Stimulated activated CD8-positive, alpha-beta memory T cell treated with anti-CD3 and anti-CD28 coated beads, Interleukin-7, amount 100 ng/mL, for 1 hour (primary cell): ENCODE measurements around the gene TXLNB.
"Not testable (repeated sequence)": the region's sequence is repeated elsewhere in the genome, so short reads cannot be mapped to it uniquely, and the experiment has no call there.

Source experiments
- DNase-seq, 2 donors: peaks; one replicate each; pipeline ENCODE4 v3.0.0-alpha.2; 2020; ENCODE audit warnings: low read depth in 2 of 2

Gene TXLNB

DNA sequence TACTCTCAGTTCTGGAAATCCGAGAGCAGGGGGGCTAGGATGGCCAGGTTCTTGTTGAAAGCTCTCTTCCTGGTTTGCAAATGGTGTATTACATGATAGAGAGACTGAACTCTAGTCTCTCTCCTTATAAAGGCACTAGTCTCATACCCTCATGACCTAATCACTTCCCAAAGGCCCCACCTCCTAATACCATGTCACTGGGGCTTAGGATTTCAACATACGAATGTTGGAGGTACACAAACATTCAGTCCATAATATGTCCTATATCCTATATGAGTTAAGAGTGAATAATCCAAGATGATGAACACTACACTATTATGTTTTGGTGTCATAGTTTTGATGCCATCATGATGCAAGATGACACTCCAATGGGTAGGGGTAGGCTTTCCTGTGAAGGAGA, 20.0 kb upstream of the TXLNB start:
- no peak for DNase-seq

DNA sequence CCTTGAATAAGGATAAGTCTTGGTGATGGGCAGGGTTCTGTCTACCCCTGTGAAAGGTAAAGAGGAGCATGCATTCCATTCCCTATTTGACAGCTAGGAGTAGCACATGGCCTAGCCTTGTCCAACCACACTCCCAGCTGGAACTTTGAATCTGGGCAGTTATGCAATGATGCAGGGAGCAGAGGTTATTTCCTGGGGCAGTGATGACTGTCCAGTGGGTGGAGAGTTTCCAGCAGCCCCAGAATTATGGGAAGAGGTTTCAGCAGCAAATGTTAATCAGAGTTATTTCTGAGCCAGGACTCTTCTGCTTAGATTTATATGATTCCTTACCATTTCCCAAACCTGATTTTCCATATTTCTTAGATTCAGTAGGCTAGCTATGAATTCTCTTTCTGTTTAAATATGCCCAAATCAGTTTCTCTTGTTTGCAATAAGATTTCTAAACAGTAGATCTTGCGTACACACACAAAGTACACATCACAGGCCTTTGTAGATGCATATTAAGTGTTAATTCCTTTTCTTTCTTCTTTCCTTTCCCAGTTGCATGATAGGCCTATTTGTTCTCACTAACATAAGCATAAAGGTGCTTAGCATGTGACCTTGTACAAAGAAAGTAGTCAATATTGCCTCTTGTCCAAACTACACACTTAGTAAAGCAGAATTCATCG, 17.3 kb upstream of the TXLNB start:
- DNase-seq: no peak

DNA sequence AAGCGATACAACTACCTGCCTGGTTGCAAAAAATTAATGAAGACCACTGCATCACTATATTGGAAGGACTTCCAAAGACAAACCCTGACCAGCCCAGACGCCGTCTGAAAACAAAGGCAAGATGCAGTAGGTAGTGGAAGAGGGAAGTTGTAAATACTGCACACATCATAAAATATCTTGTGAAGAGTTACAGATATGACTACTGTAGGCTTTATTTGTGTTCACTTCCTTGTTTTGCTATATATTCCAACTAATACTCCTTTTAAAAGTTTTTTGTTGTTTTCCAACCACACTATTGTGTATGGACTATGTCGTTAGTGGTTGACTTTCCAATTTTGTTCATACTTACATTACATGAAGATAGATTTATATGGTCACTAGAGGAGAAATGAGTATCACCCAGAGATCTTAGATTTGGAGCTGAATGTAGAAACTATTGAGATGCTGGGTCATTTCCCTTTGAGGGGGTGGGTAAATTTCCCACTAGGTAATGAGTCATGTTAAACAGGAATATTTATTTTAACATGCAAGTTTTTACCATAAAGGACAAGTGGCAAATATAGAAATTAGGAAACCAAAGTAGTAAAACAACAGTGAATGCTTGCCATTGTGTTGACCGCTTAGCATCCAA, 16.6 kb upstream of the TXLNB start:
- no peak for DNase-seq

DNA sequence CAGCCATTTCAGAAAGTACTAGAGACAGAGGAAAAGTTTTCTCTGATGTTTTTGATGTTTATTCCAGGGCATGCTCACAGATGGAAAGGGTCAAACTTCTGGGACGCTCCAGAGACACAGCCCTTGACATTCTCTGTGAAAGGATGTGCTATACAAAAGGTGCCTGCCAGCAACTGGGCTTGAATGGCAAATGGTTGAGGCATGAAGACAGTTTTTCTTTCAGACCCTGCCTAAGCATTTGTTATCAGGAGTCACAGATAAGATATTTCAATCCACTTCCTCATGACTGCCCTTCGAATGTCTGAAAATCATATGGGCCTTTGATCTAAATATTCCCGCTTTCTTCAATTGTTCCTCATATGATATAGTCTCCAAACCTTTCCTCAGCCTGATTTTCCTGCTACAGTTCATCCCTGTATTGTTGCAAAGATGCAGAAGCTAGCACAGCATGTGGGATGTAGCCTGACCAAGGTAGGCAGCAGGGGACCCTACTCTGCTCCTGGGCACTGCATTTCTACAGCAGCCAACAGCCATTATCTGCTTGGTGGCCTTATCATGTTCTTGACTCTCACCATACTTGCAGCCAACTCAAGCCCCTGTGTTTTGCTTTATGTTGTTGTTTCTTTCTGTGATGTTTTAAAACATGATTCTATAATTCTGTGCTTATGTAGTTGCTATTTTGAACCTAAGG, 14.6 kb upstream of the TXLNB start:
- DNase-seq: no peak

DNA sequence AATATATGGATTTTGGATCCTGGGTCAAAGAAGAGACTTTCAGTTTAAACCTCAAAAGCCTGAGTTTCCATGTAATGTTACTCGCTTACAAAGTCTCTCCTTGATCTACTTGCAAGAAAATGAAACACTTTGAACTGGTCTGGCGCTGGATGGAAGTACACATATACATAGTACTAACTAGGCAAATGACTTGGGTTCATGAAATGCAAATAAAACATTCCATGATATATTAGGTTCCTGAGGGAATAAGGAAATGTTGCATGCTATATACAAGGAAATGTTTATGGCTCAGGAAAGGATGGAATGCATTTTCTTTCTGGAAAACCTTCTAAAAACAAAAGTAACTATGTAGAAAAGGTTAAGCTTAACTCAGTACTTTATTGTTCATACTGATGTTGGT, 11.4 kb upstream of the TXLNB start:
- DNase-seq: no peak

DNA sequence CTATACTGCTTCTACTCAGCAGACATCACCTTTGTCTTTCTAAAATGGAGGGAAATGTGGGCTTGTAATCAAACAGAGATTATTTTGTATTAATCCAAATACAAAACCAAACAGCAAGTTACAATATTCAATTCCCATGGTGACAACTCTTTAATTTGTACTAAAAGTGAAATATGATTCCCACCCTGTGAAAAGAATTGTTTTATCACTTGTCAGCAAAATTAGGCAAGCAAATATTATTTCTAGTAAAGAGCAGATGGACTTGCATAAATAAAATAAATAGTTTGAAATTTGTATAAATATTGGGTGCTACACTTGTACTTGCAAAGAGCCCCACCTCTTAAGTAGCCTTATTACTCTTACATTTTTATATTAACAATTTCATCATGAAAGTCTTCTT, 6.1 kb upstream of the TXLNB start:
- no peak for DNase-seq

DNA sequence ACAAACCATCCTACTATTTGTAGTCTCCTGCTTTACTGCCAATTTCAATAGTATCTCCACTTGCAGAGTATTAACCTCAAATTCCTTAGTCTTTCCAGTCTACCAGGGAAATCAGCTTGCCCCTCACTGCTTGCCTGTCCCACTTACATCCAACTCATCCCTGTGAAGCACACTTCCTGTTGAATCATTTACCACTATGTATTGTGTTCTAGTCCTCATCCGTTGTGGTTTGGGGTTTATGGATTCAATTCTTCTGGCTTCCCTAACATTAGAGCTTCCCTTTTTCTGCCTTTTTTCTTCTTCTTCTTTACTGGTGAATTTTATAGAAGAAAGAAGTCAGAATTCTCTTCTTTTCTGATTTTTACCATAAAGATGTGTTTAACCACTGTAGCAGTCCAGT, 5.1 kb upstream of the TXLNB start:
- no peak for DNase-seq

DNA sequence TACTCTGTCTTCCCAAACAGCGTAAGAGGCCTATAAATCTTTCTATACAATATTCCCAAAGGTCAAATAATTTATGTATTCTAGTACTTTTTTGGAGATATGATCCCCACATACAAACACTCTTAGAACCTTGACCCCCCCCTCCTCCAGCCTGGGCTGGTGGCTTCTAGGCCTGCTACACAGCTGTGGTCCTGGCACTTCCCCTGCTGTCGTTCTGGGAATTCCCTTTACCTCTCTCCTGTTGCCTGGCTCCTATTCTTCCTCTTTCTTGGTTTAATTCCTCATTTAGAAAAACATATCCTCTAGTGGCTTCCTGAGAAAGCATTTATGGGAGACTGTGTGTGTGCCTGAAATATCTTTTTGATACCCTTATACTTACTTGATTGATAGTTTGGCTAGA, 4.1 kb upstream of the TXLNB start:
- no peak for DNase-seq

DNA sequence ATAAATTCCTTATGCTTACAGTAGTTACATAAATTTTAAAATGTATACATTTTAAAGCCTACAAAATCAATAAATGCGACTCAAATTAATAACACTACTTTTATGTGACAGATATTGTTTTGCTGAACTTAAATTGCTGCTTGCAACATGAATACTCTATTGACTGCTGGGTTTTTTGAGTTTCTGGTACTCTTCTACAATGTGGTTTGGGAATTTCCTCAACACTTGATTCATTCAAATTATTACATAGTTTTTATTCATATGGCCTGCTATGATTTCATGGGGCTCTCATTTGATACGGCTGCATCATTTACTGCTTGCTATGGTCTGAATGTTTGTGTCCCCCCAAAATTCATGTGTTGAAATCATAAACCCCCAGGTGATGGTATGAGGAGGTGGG, 2.3 kb upstream of the TXLNB start:
- DNase-seq: no peak

DNA sequence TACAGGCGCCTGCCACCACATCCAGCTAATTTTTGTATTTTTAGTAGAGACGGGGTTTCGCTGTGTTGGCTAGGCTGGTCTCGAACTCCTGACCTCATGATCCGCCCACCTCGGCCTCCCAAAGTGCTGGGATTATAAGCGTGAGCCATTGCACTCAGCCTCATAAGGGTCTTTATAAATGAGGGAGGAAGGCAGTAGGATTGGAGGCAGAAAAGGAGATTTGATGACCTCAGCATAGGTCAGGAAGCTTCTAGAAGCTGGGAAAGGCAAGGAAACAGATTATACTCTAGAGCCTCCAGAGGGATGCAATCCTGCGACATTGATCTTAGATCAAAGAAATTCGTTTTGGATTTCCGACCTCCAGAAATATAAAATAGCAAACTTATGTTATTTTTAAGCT, 1.4 kb upstream of the TXLNB start:
- not testable (repeated sequence) for DNase-seq

DNA sequence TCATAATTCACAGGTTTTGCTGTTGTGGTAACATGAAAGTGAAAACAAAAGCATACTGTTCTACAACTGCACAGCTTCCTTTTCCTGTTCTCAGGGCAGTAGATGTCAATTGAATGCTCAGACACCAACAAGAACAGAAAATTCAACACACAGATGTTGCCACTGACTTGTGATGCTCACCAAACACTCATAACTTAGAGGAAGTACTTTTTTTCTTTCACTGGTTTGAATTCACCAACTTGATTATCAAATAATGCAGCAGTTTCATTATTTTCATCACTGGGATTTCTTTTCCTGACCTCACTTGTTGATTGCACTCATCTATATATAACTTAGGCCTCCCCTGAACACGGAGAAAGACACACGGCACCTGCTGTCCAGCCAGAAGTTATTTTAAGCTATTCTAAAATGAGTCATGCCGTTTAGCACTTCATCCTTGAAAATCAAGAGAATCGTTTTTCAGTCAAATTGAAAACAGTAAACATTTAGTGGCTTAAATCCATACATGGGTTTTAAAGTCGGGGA, 949 bp downstream of the TXLNB start:
- DNase-seq: no peak

DNA sequence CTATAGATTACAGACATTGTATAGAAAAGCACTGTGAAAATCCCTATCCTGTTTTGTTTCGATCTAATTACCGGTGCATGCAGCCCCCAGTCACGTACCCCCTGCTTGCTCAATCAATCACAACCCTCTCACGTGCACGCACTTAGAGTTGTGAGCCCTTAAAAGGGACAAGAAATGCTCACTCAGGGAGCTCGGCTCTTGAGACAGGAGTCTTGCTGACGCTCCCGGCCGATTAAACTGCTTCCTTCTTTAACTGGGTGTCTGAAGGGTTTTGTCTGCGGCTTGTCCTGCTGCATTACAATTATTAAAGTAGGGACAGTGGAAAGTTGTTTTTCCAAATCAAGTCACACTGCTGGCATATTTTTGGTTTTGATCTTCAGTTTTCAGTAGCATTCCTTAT, 2.6 kb downstream of the TXLNB start:
- DNase-seq: no peak

DNA sequence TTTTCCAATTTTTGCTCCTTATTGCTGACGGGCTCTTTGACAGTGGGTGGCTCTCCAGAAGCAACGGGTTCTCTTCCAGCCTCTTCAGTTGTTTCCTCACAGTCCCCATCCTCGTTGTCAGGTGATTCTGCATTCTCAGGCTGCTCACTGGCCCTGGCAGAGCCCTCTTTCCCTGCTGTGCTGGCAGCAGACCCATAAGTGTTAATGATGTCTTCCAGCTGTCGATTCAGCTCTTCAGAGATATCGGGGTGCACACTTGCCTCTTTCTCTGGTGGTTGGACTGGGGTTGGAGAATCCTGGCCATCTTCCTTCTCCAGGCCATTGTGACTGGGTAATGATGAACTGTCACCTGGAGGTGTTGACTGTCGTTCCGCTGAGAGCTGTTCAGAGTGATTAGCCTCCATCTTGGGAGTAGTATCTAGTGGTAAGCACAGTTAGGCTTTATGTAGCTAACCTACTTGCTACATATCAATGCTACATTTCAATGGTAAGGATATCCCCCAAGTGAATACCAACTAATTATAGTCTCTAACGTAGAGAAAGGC, 3.2 kb downstream of the TXLNB start:
- no peak for DNase-seq

DNA sequence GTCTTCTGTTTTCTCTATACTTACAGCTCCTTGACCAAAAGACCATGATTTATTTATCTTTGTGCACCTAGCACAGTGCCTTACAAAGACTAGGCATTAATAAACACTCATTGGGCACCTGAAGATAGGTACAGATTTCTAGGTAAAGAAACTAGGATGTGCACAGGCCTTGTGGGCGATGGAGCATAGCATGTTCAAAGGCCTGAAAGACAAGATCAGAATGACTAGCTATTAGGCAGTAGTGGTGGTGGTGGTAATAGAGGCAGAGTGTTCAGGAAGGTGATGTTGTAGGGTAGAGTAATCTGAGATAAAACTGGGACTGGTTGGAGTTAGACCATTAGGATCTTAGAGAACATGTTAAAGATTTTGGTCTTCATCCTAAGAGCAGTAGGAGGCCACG, 3.9 kb downstream of the TXLNB start:
- DNase-seq: no peak

DNA sequence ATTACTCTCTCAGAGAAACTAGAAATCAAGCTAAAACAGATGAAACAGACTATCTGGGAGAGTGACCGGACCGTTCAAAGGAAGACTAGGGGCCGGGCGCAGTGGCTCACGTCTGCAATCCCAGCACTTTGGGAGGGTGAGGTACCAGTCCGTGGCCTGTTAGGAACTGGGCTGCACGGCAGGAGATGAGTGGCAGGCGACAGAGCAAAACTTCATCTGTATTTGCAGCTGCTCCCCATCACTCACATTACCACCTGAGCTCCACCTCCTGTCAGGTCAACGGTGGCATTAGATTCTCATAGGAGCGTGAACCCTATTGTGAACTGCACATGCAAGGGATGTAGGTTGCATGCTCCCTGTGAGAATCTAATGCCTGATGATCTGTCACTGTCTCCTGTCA, 5.4 kb downstream of the TXLNB start:
- DNase-seq: not testable (repeated sequence)

DNA sequence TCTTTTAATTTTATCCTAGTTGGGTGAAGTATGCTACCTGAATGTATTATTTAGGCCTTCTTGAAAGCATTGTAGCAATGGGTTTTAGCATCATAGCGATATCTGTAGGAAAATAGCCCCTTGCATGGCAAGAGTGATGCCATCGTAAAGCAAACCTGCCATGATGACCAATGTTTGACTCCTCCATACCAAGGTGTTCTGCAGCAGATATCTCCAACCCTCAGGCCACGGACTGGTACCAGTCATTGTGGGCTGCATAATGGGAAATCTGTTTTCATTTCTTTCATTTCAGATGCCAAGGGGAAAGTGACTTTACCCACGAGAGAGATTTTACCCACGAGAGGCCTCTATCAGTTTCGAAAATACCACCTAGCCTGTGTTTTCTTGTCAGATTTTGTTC, 6.2 kb downstream of the TXLNB start:
- DNase-seq: no peak

DNA sequence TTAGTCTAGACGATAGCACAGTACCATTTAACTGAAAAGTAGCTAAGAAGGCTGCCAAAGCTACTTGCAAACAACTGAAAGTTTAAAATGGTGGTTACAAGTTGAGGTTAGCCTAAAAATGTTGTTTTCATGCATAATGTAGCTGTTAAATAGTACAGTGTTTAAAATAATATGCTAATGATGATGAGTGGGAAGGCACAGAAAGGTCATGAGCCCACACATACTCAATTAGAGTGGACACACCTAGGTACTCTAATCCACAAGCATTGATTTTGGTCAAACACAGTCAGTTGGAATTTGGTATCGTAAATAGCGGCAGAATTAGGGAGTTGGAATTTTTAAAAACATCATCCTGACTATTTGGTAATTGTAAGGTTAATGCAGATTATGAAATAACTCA, 7.0 kb downstream of the TXLNB start:
- no peak for DNase-seq

DNA sequence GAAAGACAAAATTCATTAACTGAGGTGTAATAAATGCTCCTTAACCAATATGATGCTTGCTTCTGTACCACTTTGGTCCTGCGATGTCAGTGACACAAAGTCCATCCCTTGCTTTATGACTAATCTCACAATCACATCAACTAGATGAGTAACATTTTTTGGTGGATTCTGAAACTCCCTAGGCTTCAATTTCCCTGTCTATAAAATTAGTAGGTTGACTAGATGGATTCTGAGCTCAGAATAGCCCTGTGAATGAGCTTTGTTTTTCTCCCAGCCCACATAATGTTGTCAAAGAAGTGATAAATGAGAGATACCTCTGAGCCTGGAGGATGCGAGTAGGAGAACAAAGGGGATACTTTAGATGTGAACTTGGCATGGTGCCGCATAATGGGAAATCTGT, 9.1 kb downstream of the TXLNB start:
- no peak for DNase-seq

DNA sequence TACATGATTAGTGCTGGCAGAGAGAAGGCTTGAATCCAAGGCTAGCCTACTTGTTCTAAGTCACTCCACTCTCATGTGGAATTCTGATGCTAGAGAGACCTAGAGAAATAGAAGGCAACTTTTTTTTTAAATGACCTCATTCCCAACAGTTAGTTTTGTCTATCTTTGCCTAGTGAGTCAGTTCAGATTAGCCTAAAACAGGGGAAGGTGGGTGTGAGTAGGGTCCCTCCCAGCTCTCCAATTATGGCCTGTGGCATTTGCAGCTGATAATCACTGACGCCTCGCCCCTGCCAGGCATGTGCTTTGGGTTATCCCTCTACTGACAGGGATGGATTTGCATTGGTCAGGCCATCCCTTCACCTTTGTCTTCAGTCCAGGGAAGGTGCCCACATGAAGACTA, 13.6 kb downstream of the TXLNB start:
- no peak for DNase-seq

DNA sequence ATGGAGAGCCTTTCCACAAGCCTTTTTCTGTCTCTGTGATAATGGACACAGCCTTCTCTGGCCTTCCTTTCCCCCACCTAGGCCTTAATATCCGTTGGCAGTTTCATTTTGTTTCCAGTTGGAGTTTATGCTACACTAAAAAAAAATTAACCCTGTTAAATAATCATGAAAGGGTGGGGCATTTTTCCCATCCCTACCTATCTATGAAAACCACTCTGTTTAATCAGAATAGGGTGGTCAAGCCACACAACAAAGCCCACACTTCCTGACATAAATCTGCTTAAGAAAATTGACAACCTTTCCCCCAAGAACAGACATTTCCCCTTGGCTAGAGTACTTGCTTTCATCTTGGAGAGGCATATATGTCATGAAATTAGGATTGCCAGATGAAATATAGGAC, 14.2 kb downstream of the TXLNB start:
- no peak for DNase-seq

DNA sequence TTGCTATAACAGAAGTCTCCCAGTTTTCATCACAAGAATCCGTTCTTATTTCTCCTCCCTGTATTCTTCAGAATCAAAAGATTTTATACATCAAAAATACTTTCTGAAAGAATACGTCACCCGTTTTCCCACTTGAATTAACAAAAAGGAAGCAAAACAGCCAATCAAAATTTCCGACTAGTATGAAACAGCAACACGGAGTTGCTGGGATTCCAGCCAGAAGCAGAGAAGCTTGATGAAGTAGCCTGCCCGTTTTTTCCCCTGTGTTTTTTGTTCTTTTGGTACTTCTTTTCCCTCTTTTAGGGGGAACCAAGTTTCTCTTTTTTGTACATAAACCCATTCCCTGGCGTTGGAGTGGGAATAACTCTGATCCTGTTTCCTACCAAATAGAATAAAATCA, 14.6 kb downstream of the TXLNB start:
- DNase-seq: no peak

DNA sequence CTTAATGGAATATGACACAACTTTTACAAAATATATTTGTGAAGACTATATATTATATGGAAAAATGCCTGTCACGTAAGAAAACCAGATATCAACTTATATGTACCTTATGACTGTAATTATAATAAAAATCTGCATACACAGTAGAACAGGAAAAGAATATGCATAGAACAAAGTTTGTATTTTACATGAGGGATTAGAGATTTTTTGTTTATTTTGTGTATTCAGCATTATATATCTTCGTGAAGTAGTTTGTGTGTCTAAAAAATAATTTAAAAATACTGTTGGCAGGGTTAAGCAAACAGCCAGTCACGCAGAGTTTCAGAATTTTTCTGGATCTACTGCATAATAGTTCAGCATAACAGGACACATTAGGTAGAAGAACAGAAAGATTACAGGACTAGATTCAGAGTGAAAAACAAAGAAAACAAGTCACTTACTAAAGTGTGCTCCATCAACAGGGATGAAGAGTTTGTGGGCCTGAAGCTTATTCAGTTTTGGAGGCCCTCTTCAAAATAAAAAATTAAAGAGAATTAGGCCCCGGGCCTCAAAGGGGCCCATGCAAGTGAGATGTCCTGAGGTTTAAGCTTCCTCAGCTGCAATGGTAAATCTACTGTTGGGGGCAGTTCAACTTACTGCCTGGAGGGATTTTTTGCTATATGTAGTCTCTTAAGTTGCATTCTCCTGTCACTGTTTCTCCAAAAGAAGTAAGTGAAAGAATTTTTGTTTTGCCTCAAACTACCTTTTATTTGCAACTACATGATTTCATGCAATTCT, 16.3 kb downstream of the TXLNB start:
- DNase-seq: no peak
